Measurements from ENCODE around the gene DHRS4L2. TPM values are rescaled to one million over a fixed set of nuclear protein-coding genes. Genes with fewer than 3 reads are reported as not detected.

DHRS4L2 gene
- total and polyA plus RNA-seq, 2 of the 4 experiments (the other 2 are of a cell fraction), result 11.1 to 19.6 TPM

DNA sequence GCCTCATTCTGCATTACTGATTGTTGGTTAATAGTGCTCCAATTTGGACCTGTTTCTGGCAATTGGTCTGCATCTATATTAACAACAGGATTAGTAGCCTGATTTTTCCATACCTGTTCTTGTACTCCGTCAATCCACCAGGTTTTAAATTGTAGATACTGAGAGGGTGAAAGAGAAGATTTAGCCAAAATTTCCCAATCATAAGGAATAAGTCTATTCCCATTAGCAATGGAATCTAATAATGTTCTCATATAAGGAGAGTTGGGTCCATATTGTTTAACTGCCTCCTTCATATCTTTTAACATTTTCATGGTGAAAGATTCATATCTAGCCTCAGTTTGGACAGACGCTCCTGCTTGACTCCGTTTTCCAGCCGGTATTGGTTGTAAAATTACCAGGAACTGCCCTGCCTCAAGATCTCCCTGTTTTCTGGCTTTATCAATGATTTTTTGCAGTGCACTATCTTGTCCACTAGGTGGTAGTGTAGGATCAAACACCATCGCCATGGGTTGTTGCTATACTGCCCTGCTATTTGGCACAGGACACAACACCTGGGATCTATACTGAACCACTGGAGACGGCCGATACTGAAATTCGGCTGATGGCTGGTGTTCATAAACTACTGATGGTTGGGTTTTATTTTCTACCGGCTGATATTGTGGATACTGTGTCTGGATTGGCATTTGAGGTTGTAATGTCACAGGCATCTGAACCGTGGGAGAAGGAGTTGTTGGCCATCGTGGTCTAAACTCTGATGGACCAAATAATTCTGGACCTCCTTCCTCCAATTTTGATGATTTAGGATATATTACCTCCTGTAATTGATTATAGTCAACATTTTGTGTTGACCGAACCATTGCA is 25.2 kb downstream of the DHRS4L2 start:
- POLR2A ChIA-PET (ENCODE audit: unreplicated experiment), result no interaction called here
- Histone ChIP-seq H2AK5ac (ENCODE audit: low read depth, low read length) (no peak overlapping the region), H3K4me2 (ENCODE audit: low read depth, low read length) (no peak overlapping the region), H3K4ac (ENCODE audit: low read depth, low read length) (no peak overlapping the region), H3K27ac (ENCODE audit: insufficient read depth, low read length) (no peak overlapping the region), H3K14ac (replicated peaks; ENCODE audit: low read depth, low read length) (no peak overlapping the region), H3K18ac (ENCODE audit: low read depth, low read length) (no peak overlapping the region), H3K9me1 (ENCODE audit: insufficient read depth, low read length) (no peaks in the 10 kb centered on the region), H2BK20ac (ENCODE audit: low read depth, low read length) (no peak overlapping the region), H4K91ac (ENCODE audit: insufficient read depth, low read depth, low read length) (no peak overlapping the region), H3K4me1 (ENCODE audit: control insufficient read depth, insufficient read depth, low read length) (peaks cover 2% of the 10 kb centered on the region; the same call in 1 of the 2 replicates), H2AFZ (replicated peaks; ENCODE audit: low read length, poor library complexity) (no peak overlapping the region), H3K27me3 (ENCODE audit: control insufficient read depth, insufficient read depth, low read length) (no peaks in the 10 kb centered on the region), H4K8ac (ENCODE audit: low read depth in 2 of 2, low read length in 2 of 2) (no peak overlapping the region), H3K36me3 (ENCODE audit: control insufficient read depth, insufficient read depth, low read length) (no peaks in the 10 kb centered on the region), H3K4me3 (ENCODE audit: insufficient read depth, low read depth, low read length) (no peak overlapping the region), H3K23ac (ENCODE audit: low read depth, low read length) (no peak overlapping the region), H3K56ac (ENCODE audit: extremely low read depth, insufficient read depth, low read length) (no peak overlapping the region), H2AK9ac (replicated peaks; ENCODE audit: low read depth, low read length, poor library complexity) (no peak overlapping the region), H3K79me1 (ENCODE audit: low read depth in 1 of 2, low read length in 2 of 2) (no peaks in the 10 kb centered on the region), H2BK15ac (ENCODE audit: low read depth, low read length) (no peak overlapping the region), H2BK120ac (ENCODE audit: low read depth, low read length) (no peak overlapping the region), H4K20me1 (ENCODE audit: insufficient read depth, low read length) (no peaks in the 10 kb centered on the region), H2BK5ac (ENCODE audit: low read depth, low read length, poor library complexity, severe bottlenecking) (no peak overlapping the region), H3K9me3 (ENCODE audit: control insufficient read depth, insufficient read depth, low read length) (no peaks in the 10 kb centered on the region), H3K9ac (ENCODE audit: low read depth, low read length) (no peak overlapping the region), H4K5ac (ENCODE audit: low read depth, low read length) (no peak overlapping the region)
- dilution Hi-C loops (cut with HindIII; ENCODE audit: low sequenced_read_pairs, unreplicated experiment) (no loop called here), in situ Hi-C loops (cut with MboI; ENCODE audit: low sequenced_read_pairs) (loop anchor here (5.0 kb wide), 1 partner anchor 37 kb away; no protein-coding TSS in a partner anchor), intact Hi-C loops (cut with micrococcal nuclease) (loop anchor here (1.0 to 5.0 kb wide), 6 partner anchors 22 to 228 kb away; partner anchors contain the start of genes CARMIL3 and TINF2)
- WGBS, 2 experiments (ENCODE audit: extremely low coverage in 2 of 2, insufficient read length in 1 of 2), result no CpG with 5 or more reads among the region's 12 CpGs
- DNase-seq, result peak; percentile 71
- peak; percentile 98 for ATAC-seq (ENCODE audit: low read depth)
- BruUV-seq (replicated peaks), result no TSS peak
- CTCF ChIA-PET, result no interaction called here
- no peak for TF ChIP-seq NFE2L2 (IDR thresholded peaks at IDR 0.05; ENCODE audit: low read depth, low read length)
- TF ChIP-seq CEBPB (IDR thresholded peaks at IDR 0.05; ENCODE audit: low read depth, low read length), result no peak
- no peak for TF ChIP-seq CHD1 (IDR thresholded peaks at IDR 0.05; ENCODE audit: low read depth, low read length)
- no peak for TF ChIP-seq RFX5 (IDR thresholded peaks at IDR 0.05; ENCODE audit: low read depth, low read length)
- TF ChIP-seq SMC3 (IDR thresholded peaks at IDR 0.05; ENCODE audit: low read depth, low read length), result peak; percentile 83
- no peak for TF ChIP-seq RCOR1 (IDR thresholded peaks at IDR 0.05; ENCODE audit: insufficient replicate concordance, low read length)
- TF ChIP-seq MXI1 (IDR thresholded peaks at IDR 0.05; ENCODE audit: borderline replicate concordance, low read depth, low read length), result no peak
- no peak for TF ChIP-seq MAFK (IDR thresholded peaks at IDR 0.05; ENCODE audit: low read depth, low read length)
- no peak for TF ChIP-seq BHLHE40 (IDR thresholded peaks at IDR 0.05; ENCODE audit: low read depth, low read length)
- TF ChIP-seq, protein P1, sequence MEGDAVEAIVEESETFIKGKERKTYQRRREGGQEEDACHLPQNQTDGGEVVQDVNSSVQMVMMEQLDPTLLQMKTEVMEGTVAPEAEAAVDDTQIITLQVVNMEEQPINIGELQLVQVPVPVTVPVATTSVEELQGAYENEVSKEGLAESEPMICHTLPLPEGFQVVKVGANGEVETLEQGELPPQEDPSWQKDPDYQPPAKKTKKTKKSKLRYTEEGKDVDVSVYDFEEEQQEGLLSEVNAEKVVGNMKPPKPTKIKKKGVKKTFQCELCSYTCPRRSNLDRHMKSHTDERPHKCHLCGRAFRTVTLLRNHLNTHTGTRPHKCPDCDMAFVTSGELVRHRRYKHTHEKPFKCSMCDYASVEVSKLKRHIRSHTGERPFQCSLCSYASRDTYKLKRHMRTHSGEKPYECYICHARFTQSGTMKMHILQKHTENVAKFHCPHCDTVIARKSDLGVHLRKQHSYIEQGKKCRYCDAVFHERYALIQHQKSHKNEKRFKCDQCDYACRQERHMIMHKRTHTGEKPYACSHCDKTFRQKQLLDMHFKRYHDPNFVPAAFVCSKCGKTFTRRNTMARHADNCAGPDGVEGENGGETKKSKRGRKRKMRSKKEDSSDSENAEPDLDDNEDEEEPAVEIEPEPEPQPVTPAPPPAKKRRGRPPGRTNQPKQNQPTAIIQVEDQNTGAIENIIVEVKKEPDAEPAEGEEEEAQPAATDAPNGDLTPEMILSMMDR (conservative IDR thresholded peaks at IDR 0.05; ENCODE audit: low read depth, low read length), result peak; percentile 96
- TF ChIP-seq POLR2A (IDR thresholded peaks at IDR 0.05; ENCODE audit: low read depth, low read length), result 0 out of 2 replicates have a peak, but pooled peaks have one; percentile 39
- TF ChIP-seq, protein P2, sequence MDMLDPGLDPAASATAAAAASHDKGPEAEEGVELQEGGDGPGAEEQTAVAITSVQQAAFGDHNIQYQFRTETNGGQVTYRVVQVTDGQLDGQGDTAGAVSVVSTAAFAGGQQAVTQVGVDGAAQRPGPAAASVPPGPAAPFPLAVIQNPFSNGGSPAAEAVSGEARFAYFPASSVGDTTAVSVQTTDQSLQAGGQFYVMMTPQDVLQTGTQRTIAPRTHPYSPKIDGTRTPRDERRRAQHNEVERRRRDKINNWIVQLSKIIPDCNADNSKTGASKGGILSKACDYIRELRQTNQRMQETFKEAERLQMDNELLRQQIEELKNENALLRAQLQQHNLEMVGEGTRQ (IDR thresholded peaks at IDR 0.05; ENCODE audit: low read depth, low read length), result no peak
- peak; percentile 96 for TF ChIP-seq RAD21 (IDR thresholded peaks at IDR 0.05; ENCODE audit: low read length)
- TF ChIP-seq FOS (IDR thresholded peaks at IDR 0.05; ENCODE audit: low read depth, low read length), result no peak
- TF ChIP-seq MAZ (IDR thresholded peaks at IDR 0.05; ENCODE audit: borderline replicate concordance, low read depth, low read length), result no peak
